Skeletal muscle cell (primary cell): ENCODE results near the gene LMOD3.

Source experiments
- DNase-seq: peaks from one replicate; pipeline ENCODE4 v3.0.0-alpha.2; 2010; ENCODE audit warnings: low read depth
- H3K4me3 ChIP-seq: 2 replicates; pipeline ENCODE4 v1.5.1; 2011; ENCODE audit warnings: low read depth, mild to moderate bottlenecking, control low read depth, low read length, moderate library complexity

LMOD3 gene

DNA sequence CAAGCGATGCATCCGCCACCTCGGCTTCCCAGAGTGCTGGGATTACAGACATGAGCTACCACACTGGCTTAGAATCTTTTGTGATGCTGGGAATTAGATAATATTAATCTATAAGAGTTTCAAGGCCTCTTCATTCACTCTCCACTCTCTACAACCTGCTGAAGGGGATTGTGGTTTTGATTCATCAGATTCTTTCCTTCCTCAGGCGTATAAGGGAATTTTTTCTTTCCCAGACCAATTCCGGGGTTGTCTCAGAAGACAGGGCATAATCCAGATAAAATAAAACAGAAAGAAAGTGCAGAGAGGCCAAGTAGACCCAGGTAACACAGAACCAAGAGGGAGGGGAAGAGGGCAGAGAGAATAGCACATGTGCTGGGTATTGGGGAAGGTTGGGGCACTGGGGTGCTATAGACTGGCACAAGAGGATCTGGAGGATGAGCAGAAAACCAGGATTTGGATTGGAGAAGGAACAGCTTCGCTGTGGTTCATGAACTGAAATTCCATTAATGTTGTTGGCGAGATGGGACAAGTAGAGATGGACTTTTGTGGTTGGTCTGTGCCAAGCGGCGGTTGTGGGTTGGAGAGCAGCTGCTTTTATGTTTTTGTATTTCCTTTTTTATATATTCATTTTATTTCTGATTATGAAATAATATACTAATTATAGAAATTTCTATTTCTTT lies 24.8 kb downstream of the LMOD3 start:
- no peak for DNase-seq
- H3K4me3 ChIP-seq: no peak overlapping the region

DNA sequence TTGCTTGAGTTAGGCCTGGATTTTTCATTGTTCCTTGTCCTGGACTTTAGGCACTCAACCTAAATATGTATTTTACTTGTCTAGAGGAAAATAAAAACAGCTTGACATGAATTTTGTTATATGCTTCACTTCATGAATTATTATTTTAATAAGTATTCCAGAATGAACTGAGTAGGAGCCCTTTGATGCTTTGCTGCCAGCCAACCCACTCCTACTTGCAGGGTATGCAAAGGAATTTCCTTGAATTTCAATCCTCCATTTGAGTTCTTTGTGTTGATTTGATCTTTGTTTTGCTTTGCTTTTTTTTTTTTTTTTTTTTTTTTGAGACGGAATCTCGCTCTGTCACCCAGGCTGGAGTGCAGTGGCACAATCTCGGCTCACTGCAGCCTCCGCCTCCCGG lies 26.1 kb downstream of the LMOD3 start:
- no peak overlapping the region for H3K4me3 ChIP-seq
- DNase-seq: no peak

DNA sequence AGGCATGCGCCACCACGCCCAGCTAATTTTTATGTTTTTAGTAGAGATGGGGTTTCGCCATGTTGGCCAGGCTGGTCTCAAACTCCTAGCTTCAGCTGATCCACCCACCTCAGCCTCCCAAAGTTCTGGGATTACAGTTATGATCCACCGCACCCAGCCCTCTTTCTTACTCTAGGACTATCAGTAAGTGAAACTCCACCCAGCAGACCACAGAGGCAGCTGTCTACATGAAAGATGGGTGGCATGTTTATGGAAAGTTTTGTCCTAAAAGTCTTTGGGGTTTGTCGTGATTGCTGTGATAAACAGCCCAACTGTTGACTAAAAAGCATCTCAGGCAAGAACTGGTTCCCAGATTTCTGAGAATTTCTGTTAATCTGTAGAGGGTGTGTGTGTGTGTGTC lies 26.8 kb downstream of the LMOD3 start:
- no peak overlapping the region for H3K4me3 ChIP-seq
- no peak for DNase-seq

DNA sequence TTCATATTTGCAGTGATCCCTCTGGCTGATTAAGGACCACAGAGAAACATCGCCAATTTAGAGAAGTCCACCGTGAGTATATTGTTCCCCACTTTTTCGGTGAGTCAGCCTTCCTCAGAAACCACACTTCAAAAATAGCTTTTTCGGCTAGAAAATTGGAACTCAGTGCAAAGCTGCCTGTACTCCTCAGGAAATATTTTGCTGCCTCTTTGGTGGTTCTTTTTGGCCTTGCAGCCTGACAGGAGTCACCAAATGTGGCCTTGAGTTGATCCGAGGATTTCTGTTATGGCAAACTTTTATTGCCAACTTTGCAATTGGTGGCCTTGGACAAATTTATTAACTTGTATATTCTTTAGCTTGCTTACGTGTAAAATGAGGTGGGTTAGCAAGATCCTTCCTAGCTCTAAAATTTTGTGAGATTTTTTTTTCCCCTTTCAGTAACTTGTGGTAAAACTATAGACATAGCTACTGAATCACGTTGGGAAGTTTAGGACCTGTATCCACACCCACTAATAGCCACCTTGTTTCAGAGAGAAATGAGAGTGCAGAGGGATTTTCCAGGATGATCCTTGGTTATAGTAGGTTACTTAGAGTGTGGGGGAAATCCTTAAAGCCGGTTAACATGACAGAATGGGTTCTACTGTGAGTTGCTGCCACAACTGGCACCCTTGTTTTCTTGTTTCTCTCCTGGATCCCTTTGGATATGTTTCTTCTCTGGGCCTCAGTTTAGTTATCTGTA lies 27.8 kb downstream of the LMOD3 start:
- no peak for DNase-seq

DNA sequence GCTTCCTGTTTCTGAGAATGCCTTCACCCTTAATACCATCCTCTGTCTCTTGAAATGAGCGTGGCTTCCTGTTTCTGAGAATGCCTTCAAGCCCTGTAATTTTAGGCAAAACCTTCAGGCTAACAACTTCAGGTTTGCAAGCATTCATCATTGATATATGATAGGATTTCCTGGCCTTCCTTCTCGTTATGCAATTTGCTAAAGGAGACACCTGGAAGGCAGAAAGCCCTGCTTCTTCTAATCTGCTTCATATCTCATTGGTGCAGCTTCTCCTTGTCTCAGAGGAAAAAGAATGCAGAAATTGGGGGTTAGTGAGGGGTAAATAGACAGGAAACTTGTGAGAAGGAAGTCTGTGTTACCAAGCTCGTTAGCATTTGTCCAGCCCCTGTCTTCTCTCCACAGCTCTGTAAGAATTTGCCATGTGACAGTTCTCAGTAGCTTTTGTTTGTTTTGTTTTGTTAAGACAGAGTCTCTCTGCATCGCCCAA lies 30.3 kb downstream of the LMOD3 start:
- no peak overlapping the region for H3K4me3 ChIP-seq
- DNase-seq: no peak

More for the DNA sequence above, 27.8 kb downstream of the LMOD3 start:
- H3K4me3 ChIP-seq: no peak overlapping the region

DNA sequence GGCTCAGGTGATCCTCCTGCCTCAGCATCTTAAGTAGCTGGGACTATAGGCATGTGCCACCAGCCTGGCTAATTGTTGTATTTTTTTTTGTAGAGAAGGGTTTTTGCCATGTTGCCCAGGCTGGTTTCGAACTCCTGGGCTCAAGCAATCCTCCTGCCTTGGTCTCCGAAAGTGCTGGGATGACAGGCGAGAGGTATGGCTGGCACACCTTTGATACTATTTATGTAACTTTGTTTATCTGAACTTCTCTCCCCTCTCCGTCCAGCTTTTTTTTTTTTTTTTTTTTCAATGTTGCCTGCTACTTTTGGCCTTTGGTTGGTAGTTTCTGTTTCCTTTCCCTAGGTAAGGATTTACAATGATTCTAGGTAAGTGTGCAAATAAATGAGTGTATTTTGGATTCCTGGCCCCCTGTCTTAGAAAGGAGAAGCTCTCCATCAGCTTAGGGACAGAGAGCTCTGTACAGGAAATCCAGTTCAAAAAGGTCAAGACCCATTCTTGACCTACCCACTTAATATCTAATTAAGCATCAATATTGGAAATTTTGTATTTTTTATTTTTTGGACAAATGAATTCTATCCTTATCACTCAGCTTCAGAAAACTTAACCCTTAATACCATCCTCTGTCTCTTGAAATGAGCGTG lies 30.9 kb downstream of the LMOD3 start:
- no peak for DNase-seq
- H3K4me3 ChIP-seq: no peak overlapping the region

DNA sequence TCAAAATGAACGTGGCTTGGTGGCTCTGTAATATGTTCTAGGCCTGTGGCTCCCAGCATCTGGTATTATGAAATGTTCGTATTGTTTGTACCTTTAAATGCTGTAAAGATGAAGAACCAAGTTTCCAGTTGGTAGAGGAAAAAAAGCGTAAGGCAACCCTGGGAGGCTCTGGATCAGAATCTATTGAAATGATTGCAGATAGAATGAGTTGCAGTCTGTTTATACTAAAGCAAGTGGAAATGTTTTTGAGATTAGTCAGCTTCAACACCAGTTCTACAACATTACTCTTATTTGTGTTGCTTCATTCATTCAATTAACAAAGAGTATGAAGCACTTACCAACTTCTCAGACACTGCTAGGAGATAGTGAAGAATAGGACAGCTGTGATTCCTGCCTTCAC lies 32.4 kb downstream of the LMOD3 start:
- peak; percentile 41 for DNase-seq
- no peak overlapping the region for H3K4me3 ChIP-seq

DNA sequence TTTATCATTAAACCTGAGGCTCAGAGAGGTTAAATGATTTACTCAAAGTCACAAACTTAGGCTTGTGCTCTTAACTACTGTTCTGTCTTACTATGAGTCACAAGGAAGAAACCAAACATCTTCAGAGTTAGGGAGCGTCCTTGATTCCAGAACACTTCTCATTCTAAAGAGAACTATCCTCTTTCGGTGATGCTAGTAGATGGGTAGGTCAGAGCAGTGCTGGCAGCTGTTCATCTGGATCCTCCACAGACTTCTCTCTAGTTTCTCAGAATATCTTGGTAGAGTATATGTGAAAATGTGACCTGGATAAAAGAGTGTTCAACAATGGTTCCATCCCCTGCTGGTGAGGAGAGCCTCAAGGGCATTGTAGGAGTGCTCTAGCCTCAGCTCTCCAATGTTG lies 34.3 kb downstream of the LMOD3 start:
- DNase-seq: peak; percentile 49
- no peak overlapping the region for H3K4me3 ChIP-seq

DNA sequence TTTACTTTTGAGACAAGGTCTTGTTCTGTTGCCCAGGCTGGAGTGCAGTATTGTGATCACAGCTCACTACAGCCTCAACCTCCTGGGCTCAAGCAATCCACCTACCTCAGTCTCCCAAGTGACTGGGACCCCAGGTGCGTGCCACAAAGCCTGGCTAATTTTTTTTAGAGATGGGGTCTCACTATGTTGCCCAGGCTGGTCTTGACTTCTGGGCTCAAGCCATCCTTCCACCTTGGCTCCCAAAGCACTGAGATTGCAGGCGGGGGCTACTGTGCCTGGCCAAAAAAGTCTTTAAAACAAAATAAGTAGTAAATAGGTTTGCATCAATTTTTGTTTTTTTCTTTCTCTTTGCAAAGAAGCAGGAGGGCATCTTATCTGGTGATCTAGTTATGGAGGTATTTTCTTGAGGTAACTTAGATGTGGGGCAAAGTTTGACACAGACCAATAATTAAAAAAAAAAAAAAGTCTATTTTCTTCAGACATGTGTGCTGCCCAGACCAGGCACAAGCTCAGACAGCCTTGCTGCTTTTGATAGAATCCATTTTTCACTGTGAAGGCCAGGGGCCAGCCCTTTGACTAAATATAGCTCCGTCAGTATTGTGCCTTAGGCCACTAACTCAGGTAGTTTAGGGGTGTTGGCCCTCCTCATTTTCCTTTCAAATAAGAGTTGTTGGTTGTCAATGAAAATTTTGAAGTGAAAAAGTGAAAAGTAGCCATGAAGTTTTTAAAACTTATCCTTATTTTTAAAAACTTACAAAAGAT lies 35.2 kb downstream of the LMOD3 start:
- peak overlapping the region; percentile 84 for H3K4me3 ChIP-seq

DNA sequence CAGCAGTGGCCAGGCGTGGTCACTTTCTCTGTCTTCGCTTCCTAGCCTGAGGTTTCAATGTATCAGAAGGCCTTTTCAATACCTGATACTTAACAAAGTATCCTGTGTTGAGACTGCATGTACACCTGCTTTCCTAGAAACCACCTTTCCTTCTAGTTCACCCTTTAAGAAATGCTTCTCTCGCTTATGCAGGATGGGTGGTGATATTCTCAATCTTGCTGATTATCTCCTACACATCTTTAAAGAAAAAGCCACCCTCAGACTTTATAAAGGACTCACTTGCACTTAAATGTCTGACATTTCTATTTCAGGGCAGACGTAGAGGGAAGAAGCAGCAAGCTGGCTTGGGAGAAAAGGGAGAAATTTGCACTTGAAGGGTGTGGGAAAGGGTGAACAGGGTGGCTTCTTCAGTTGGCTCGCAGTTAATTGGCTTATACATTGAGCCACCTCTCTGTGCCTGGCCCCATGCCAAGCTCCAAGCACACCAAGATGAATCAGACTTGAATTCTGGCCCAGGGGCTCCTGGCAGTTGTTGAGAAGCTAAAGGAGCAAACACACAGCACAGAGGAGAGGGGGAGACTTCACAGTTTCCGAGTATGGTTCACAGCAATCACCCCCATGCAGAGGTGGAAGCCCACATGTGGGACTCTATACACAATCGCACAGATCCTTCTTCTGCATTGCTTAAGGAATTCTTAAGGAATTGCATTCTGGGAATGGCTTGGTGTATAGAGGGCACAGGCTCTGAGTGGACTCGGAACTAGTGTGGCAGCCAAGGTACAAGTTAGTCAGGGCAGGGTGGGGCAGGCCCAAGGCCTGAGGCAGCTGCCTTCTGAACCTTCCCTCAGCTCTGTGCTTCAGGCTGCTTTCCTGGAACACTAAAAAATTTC lies 36.3 kb downstream of the LMOD3 start:
- peak overlapping the region; percentile 84 for H3K4me3 ChIP-seq
- DNase-seq: peak; percentile 95

More for the DNA sequence above, 35.2 kb downstream of the LMOD3 start:
- no peak for DNase-seq

DNA sequence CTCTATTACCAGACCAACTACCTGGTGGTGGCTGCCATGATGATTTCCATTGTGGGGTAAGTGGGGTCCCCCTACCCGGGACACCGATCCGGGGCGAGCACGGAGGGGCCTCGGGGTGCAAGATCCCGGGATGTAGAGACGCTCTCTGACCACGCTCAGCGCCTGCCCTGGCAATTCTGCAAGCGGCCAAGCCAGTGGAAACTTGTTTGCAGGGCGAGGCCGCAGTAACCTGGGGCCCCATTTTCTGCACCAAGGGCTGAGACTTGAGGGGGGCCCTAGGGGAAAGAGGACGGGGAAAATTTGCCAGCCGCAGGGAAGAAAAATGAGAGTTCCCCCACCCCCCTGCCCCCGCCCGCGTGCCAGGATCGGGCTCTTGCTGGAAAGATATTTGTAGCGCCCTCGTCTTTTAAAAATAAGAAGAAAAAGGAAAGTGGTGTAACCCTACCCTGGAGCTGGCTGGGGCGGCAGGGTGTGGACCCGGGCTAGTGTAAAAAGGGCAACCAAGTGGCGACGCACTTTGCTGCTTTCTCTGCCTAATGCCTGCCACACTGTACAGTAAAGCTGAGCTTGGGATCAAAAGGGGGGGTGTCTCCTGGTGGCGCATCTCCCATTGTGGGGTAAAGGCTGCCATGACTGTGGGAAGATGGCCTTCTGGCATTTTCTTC lies 37.1 kb downstream of the LMOD3 start:
- DNase-seq: no peak
- peak overlapping the region; percentile 84 for H3K4me3 ChIP-seq

DNA sequence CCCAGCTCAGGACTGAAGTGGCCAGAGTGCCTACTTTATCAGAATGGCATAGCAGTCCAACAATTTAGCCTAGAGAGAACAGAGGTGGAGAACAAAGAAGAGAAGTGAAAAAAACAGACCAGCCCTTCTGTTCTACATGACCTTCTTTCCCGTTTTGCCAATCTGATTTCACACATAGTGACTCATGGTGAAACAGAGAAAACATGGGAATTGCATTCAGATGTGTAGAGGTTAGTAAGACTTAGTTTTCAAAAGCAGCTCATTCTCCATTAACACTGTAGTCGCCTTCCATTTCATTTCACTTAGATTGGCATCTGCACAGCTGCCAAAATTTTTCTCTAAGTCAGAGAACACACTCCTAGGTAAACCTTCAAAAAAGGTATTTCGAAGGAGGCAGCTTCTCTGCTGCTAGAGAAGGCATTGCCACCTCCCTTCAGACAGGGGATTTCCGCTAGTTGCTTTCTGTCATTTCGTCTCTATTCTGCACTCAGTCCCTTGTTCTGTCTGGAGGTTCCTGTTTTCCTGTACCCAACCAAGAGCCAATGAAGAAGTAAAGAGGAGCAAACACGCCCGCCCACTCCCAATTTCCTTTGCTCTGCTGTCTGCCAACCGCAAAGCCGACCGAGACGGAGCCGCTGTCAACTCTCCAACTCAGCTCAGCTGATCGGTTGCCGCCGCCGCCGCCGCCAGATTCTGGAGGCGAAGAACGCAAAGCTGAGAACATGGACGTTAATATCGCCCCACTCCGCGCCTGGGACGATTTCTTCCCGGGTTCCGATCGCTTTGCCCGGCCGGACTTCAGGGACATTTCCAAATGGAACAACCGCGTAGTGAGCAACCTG lies 37.8 kb downstream of the LMOD3 start, which contains the start of gene ARL6IP5:
Gene ARL6IP5 (plus strand): TSS at position 612 of the 842 bp plus-strand sequence. CDS start 111 bp downstream, at position 723.
- peak within 1 kb of the TSS; percentile 84 for H3K4me3 ChIP-seq
- peak; percentile 82 for DNase-seq

DNA sequence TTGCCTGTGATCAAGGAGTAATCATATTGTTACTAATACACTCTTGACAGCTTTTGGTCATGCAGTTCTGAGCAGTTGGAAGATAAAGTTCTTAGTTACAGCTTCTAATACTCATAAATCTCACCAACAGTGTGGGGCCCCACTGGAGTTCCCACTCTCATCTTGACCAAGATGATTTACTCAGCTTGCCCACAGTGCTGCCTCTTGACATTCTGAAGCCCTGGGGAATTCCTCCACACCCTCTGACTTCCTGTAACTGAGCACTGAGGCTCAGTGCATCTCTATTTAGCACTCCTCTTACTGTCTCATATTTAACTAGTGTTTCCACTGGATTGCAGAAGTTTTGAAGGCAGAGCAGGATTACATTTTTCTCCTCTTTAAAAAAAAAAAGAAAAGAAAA lies 39.6 kb downstream of the LMOD3 start:
- no peak overlapping the region for H3K4me3 ChIP-seq
- DNase-seq: peak; percentile 92

DNA sequence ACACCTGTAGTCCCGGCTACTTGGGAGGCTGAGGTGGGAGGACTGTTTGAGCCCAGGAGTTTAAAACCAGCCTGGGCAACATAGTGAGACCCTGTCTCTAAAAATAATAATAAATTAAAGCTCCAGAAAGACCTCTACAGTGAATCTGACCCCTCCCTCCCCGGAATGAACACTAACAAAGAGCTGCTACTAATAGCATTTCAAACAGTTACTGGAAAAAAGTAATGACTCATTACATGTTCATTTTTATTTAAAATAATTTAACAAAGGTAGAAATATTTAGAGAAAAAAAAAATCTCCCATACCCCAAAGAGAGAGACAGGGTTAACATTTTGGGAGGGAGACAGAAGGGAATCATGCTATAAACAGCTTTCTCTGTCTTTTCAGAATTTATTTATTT lies 40.0 kb downstream of the LMOD3 start:
- no peak overlapping the region for H3K4me3 ChIP-seq
- no peak for DNase-seq

DNA sequence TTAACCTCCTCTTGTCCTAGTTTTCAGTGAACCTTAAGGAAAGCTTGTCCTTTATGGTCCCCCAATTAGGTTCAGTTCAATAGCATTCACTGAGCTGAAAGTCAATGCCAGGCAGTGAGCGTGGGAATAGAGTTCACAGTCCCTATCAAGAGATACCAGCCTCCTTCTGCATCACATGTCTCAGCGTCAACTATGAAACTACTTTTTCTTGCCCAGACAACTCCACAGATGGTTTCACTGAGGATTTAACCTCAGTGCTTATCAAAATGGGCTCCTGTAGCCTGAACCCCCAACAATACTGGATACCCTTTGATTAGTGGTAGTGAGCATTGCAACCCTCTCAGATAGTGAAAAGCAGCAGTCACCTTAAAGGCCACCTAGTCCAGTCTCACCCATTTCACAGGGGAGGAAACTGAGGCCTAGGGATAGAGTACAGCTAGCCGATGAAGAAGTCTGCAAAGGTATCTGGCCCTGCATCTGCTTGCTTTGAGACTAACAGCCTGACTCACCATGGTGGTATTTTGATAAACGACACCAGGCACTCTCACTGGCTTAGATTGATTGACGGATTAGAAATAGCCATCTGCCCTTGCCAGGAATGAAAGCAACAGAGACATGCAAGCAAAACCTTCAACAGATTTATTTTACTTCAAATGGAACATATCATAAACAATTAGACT lies 40.7 kb downstream of the LMOD3 start:
- no peak for DNase-seq
- H3K4me3 ChIP-seq: no peak overlapping the region

DNA sequence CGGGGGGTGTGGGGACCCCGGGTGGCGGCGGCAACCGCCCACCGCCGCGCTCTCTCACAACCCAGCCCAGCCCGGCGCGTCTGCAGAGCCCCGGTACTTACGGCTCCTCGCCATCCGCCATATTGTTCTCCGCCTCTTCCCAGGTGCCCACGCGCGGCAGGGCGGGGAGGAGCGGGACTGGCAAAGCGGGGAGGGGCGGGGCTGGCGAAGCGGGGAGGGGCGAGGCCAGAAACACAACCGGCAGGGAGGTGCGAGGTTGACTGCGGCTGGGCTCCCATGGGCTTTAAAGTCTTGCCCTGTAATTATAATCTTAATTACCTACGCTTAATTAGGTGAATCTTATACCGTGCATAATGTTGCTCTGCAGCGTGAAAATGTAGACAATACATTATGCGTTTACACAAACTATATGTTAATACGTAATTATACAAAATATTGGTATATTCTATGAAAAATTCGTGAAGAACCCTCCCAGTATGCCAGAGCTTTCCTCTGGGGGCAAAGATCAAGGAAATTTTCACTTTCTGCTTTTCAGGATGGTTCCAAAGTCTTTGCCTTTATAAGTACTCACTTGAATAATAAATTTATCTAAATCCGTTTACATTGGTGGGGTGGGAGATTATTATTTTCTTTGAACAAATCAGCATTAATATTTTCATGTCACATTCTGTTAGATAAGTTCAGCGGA lies 42.0 kb downstream of the LMOD3 start, which contains the start of gene UBA3:
Gene UBA3 (minus strand): TSS at position 133 of the 688 bp plus-strand sequence. CDS start 12 bp downstream, at position 121.
- H3K4me3 ChIP-seq: peak within 1 kb of the TSS; percentile 79
- peak; percentile 47 for DNase-seq
